H9 (cell line): Measurements from ENCODE around the gene DLG1. TPM values are rescaled to one million over a fixed set of nuclear protein-coding genes. Genes with fewer than 3 reads are reported as not detected.

Experiments used
- DNase-seq: peaks from one replicate; pipeline ENCODE4 v3.0.0-alpha.2; 2017
- H2AFZ ChIP-seq: one replicate; pipeline ENCODE4 v1.6.1; 2013; ENCODE audit warnings: mild to moderate bottlenecking, low read length, control low read depth, moderate library complexity
- H2AK5ac ChIP-seq: 2 replicates; pipeline ENCODE4 v1.6.1; 2013; ENCODE audit warnings: low read length, control low read depth, mixed read lengths; ENCODE audit not compliant: insufficient read length
- H2BK120ac ChIP-seq: one replicate; pipeline ENCODE4 v1.6.1; 2013; ENCODE audit warnings: low read depth, mild to moderate bottlenecking, low read length, control low read depth, inconsistent platforms; ENCODE audit not compliant: poor library complexity, severe bottlenecking
- H2BK12ac ChIP-seq: 2 replicates; pipeline ENCODE4 v1.6.1; 2013; ENCODE audit warnings: low read length, control low read depth, mixed read lengths, low read depth; ENCODE audit not compliant: insufficient read length
- H2BK15ac ChIP-seq: 2 replicates; pipeline ENCODE4 v1.6.1; 2013; ENCODE audit warnings: low read depth, low read length, control low read depth
- H2BK20ac ChIP-seq: one replicate; pipeline ENCODE4 v1.6.1; 2013; ENCODE audit warnings: low read depth, mild to moderate bottlenecking, low read length, control low read depth, inconsistent platforms; ENCODE audit not compliant: poor library complexity, severe bottlenecking
- H2BK5ac ChIP-seq: 2 replicates; pipeline ENCODE4 v1.6.1; 2013; ENCODE audit warnings: low read length, control low read depth, mixed read lengths; ENCODE audit not compliant: insufficient read length
- H3K14ac ChIP-seq: 2 replicates; pipeline ENCODE4 v1.6.1; 2013; ENCODE audit warnings: low read length, control low read depth; ENCODE audit not compliant: insufficient read depth
- H3K18ac ChIP-seq: 2 replicates; pipeline ENCODE4 v1.6.1; 2013; ENCODE audit warnings: low read depth, mild to moderate bottlenecking, mixed read lengths, low read length, control low read depth; ENCODE audit not compliant: insufficient read length
- H3K23ac ChIP-seq: 2 replicates; pipeline ENCODE4 v1.6.1; 2013; ENCODE audit warnings: low read length, control low read depth, mixed read lengths, low read depth; ENCODE audit not compliant: insufficient read length
- H3K23me2 ChIP-seq: 2 replicates; pipeline ENCODE4 v1.6.1; 2013; ENCODE audit warnings: low read depth, mild to moderate bottlenecking, mixed read lengths, low read length, control low read depth; ENCODE audit not compliant: insufficient read length, poor library complexity, severe bottlenecking
- H3K27ac ChIP-seq: 2 replicates; pipeline ENCODE4 v1.5.1; 2013; ENCODE audit warnings: low read length, control low read depth, mixed read lengths, low read depth; ENCODE audit not compliant: insufficient read length
- H3K27me3 ChIP-seq: 2 replicates; pipeline ENCODE4 v1.6.1; 2013; ENCODE audit warnings: low read length, control low read depth, inconsistent platforms; ENCODE audit not compliant: insufficient read depth
- H3K4ac ChIP-seq: 2 replicates; pipeline ENCODE4 v1.6.1; 2013; ENCODE audit warnings: low read depth, mild to moderate bottlenecking, control low read depth, inconsistent platforms, low read length, moderate library complexity
- H3K4me1 ChIP-seq: 2 replicates; pipeline ENCODE4 v1.6.1; 2013; ENCODE audit warnings: low read length, control low read depth, inconsistent platforms; ENCODE audit not compliant: insufficient read depth
- H3K4me2 ChIP-seq: 2 replicates; pipeline ENCODE4 v1.6.1; 2013; ENCODE audit warnings: low read length, control low read depth, mixed read lengths; ENCODE audit not compliant: insufficient read length, insufficient read depth
- H3K56ac ChIP-seq: 2 replicates; pipeline ENCODE4 v1.6.1; 2013; ENCODE audit warnings: low read depth, mild to moderate bottlenecking, mixed read lengths, low read length, control low read depth; ENCODE audit not compliant: insufficient read length
- H3K79me1 ChIP-seq: 2 replicates; pipeline ENCODE4 v1.6.1; 2013; ENCODE audit warnings: low read depth, mild to moderate bottlenecking, moderate library complexity, low read length, control low read depth, inconsistent platforms; ENCODE audit not compliant: insufficient read depth, poor library complexity, severe bottlenecking
- H3K79me2 ChIP-seq: 2 replicates; pipeline ENCODE4 v1.6.1; 2013; ENCODE audit warnings: low read length, control low read depth, inconsistent platforms; ENCODE audit not compliant: insufficient read depth
- H3K9ac ChIP-seq: 2 replicates; pipeline ENCODE4 v1.6.1; 2013; ENCODE audit warnings: low read length, control low read depth, mixed read lengths; ENCODE audit not compliant: insufficient read length; ENCODE audit errors: extremely low read depth
- H3K9me3 ChIP-seq: one replicate; pipeline ENCODE4 v1.6.1; 2013; ENCODE audit warnings: low read depth, low read length, inconsistent platforms; ENCODE audit not compliant: control insufficient read depth
- H3T11ph ChIP-seq: one replicate; pipeline ENCODE4 v1.6.1; 2013; ENCODE audit warnings: mild to moderate bottlenecking, low read length, control low read depth, inconsistent platforms
- H4K20me1 ChIP-seq: one replicate; pipeline ENCODE4 v1.6.1; 2013; ENCODE audit not compliant: control insufficient read depth, insufficient read length, insufficient read depth
- H4K5ac ChIP-seq: 2 replicates; pipeline ENCODE4 v1.6.1; 2013; ENCODE audit warnings: low read depth, mild to moderate bottlenecking, mixed read lengths, low read length, control low read depth; ENCODE audit not compliant: insufficient read length
- H4K8ac ChIP-seq: replicated peaks from 2 replicates; pipeline ENCODE4 v1.6.1; 2013; ENCODE audit warnings: low read length, control low read depth, mixed read lengths, low read depth; ENCODE audit not compliant: insufficient read length
- H4K91ac ChIP-seq: 2 replicates; pipeline ENCODE4 v1.6.1; 2013; ENCODE audit warnings: low read depth, mild to moderate bottlenecking, moderate library complexity, mixed read lengths, low read length, control low read depth; ENCODE audit not compliant: insufficient read length
- H3K27ac Mint-ChIP-seq, 3 experiments: 2 replicates in 2 of 3; 3 replicates in 1 of 3; pipeline ENCODE4 v1.8.0; 2020 to 2021; ENCODE audit warnings: mixed read lengths in 3 of 3, mild to moderate bottlenecking in 1 of 3, moderate library complexity in 1 of 3
- H3K27me3 Mint-ChIP-seq: 2 replicates; pipeline ENCODE4 v1.8.0; 2021; ENCODE audit warnings: low read depth, mild to moderate bottlenecking, moderate library complexity, mixed read lengths
- H3K36me3 Mint-ChIP-seq, 3 experiments: 2 replicates in 2 of 3; 3 replicates in 1 of 3; pipeline ENCODE4 v1.8.0; 2020 to 2021; ENCODE audit warnings: low read depth in 3 of 3, mixed read lengths in 3 of 3; ENCODE audit not compliant: insufficient read depth in 1 of 3
- H3K4me1 Mint-ChIP-seq, 2 experiments: 2 replicates each; pipeline ENCODE4 v1.8.0; 2020; ENCODE audit warnings: mixed read lengths in 2 of 2
- H3K4me3 Mint-ChIP-seq, 2 experiments: 2 replicates in 1 of 2; 3 replicates in 1 of 2; pipeline ENCODE4 v1.8.0; 2020 to 2021; ENCODE audit warnings: mild to moderate bottlenecking in 2 of 2, mixed read lengths in 2 of 2, moderate library complexity in 1 of 2
- H3K9me3 Mint-ChIP-seq, 2 experiments: 2 replicates in 1 of 2; 3 replicates in 1 of 2; pipeline ENCODE4 v1.8.0; 2020; ENCODE audit warnings: mild to moderate bottlenecking in 2 of 2, mixed read lengths in 2 of 2, moderate library complexity in 1 of 2
- CTCF ChIP-seq: fragments of 200-600 bp; sonication (generic); conservative IDR thresholded peaks from 3 replicates; pipeline ENCODE4 v1.8.0; 2021; ENCODE audit warnings: antibody characterized with exemption, mild to moderate bottlenecking
- WGBS: extraction: QIAGEN DNeasy Blood & Tissue Kit; methylation state at CpG from one replicate; pipeline ENCODE4 v1.1.7; 2013; ENCODE audit warnings: missing lambda C conversion rate, low lambda C conversion rate, mixed read lengths; ENCODE audit not compliant: insufficient read length; ENCODE audit errors: extremely low coverage; 5-methylcytosine and 5-hydroxymethylcytosine counted together
- total RNA-seq: library from RNA; stranded (reverse); gene quantifications from 2 replicates; pipeline ENCODE4 v1.2.1, GENCODE V29; 2021

DLG1 gene
- total RNA-seq, 1 experiment from 2014 or later = 84.1 TPM

- no peak overlapping the region for H2BK5ac ChIP-seq
- no peak overlapping the region for H2AFZ ChIP-seq
- no peak overlapping the region for H3T11ph ChIP-seq
- Mint-ChIP-seq H3K27me3 (no peaks in the 10 kb centered on the region; the same call in 1 of the 2 replicates), H3K9me3 (no peaks in the 10 kb centered on the region), H3K4me1 (peaks cover 19% of the 10 kb centered on the region in 2 experiments), H3K4me3 (no peak overlapping the region), H3K36me3 (no peaks in the 10 kb centered on the region), H3K27ac (no peak overlapping the region)
- no peak overlapping the region for H4K91ac ChIP-seq
- H3K56ac ChIP-seq = no peak overlapping the region
- no peaks in the 10 kb centered on the region for H3K9me3 ChIP-seq
- H3K79me2 ChIP-seq = no peaks in the 10 kb centered on the region
- H3K27me3 ChIP-seq = no peaks in the 10 kb centered on the region
- no peak overlapping the region for H2BK15ac ChIP-seq
- H3K14ac ChIP-seq = no peak overlapping the region
- H3K23ac ChIP-seq = no peak overlapping the region
- no peak for DNase-seq
- no peak overlapping the region for H2BK12ac ChIP-seq
- H3K4me2 ChIP-seq = no peak overlapping the region
- H2AK5ac ChIP-seq = no peak overlapping the region
- no peak overlapping the region for H2BK20ac ChIP-seq
- WGBS = no CpG with 5 or more reads among the region's 6 CpGs
- H3K4ac ChIP-seq = no peak overlapping the region
- no peaks in the 10 kb centered on the region for H4K20me1 ChIP-seq
- H4K5ac ChIP-seq = no peak overlapping the region
- H3K79me1 ChIP-seq = no peaks in the 10 kb centered on the region
- peaks cover 4% of the 10 kb centered on the region; the same call in 1 of the 2 replicates for H3K4me1 ChIP-seq
- H3K18ac ChIP-seq = no peak overlapping the region
- no peak overlapping the region for H2BK120ac ChIP-seq
- no peaks in the 10 kb centered on the region for H3K23me2 ChIP-seq
- no peak for TF ChIP-seq CTCF
- no peak overlapping the region for H3K9ac ChIP-seq
- H3K27ac ChIP-seq = no peak overlapping the region
- no peak overlapping the region for H4K8ac ChIP-seq
These were observed 40.2 kb upstream of the DLG1 start for GRCh38 chr3:197338586-197338985.
